ENCODE measurements around the gene ADGRV1.
"Not testable (repeated sequence)": the region's sequence is repeated elsewhere in the genome, so short reads cannot be mapped to it uniquely, and the experiment has no call there.

ADGRV1 gene

GRCh38 chr5:90746119-90746518, 187.5 kb downstream of the ADGRV1 start:
- DNase-seq, result no peak

DNA sequence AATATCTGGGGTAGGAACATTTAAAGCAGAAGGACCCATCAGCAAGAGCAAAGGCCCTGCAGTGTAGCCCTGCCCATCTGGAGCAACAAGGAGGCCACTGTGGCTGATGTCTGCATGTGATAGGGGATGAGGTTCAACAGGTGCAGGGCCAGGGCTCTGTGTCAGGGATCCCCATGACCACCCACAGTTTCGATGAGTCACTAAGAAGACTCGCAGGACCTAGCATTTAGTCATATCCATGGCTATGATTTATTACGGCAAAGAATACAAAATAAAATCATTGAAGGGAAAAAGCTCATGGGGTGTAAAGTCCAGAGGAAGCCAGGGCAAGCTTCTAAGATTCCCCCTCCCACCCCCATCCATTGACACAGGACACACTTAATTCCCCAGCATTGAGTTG, 188.6 kb downstream of the ADGRV1 start:
- no peak for DNase-seq

GRCh38 chr5:90747693-90748092, 189.1 kb downstream of the ADGRV1 start:
- DNase-seq, result no peak

GRCh38 chr5:90759119-90759518, 200.5 kb downstream of the ADGRV1 start:
- DNase-seq, result no peak

DNA sequence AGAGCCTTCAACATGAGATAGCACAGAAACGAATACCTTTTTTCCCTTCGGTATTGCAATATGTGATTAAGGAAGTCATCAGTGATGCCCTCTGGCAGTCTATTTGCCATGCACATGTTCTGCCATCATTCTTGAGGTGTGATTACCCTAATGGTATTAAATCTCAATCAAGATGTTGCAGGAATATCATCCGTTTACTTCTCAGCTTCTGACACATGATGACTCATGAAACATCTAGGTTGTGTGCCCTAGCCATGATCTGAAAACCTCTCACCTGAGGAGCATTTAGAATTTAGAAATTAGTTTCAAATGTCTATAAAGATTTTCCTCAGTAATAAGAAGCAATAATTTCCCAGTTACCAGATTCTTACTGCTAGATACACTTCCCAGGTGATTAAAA, 209.1 kb downstream of the ADGRV1 start:
- no peak for DNase-seq

GRCh38 chr5:90770006-90770541, 211.5 kb downstream of the ADGRV1 start:
- not testable (repeated sequence) for DNase-seq

GRCh38 chr5:90777959-90778358, 219.4 kb downstream of the ADGRV1 start:
- no peak for DNase-seq

GRCh38 chr5:90783460-90784333, 225.1 kb downstream of the ADGRV1 start:
- DNase-seq, result peak; percentile 25

GRCh38 chr5:90786756-90787155, 228.2 kb downstream of the ADGRV1 start:
- no peak for DNase-seq

DNA sequence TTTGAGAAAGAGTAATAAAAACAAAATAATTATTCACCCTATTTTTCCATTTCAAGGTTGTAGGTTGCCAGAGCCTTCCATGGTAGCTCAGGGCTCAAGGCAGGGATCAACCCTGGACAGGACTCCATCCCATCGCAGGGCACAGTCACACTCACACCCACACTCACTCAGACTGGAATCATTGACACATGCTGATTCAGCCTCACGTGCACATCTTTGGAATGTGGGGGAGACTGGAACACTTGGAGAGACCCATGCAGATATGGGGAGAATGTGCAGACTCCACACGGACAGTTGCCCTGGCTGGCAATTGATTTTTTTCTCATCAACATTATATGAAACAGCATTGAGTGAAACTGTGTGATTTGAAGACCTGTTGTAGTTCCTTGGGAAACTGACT, 234.1 kb downstream of the ADGRV1 start:
- DNase-seq, result no peak

GRCh38 chr5:90793183-90793582, 234.6 kb downstream of the ADGRV1 start:
- DNase-seq, result no peak

DNA sequence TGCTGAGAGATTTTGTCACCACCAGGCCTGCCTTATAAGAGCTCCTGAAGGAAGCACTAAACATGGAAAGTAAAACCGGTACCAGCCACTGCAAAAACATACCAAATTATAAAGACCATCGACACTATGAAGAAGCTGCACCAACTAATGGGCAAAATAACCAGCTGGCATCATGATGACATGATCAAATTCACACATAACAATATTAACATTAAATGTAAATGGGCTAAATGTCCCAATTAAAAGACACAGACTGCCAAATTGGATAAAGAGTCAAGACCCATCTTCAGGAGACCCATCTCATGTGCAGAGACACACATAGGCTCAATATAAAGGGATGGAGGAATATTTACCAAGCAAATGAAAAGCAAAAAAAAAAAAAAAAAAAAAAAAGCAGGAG, 238.3 kb downstream of the ADGRV1 start:
- not testable (repeated sequence) for DNase-seq

DNA sequence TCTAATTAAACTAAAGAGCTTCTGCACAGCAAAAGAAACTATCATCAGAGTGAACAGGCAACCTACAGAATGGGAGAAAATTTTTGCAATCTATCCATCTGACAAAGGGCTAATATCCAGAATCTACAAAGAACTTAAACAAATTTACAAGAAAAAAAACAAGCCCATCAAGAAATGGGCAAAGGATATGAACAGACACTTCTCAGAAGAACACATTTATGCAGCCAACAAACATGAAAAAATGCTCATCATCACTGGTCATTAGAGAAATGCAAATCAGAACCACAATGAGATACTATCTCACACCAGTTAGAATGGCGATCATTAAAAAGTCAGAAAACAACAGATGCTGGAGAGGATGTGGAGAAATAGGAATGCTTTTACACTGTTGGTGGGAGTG, 241.5 kb downstream of the ADGRV1 start:
- DNase-seq, result not testable (repeated sequence)

DNA sequence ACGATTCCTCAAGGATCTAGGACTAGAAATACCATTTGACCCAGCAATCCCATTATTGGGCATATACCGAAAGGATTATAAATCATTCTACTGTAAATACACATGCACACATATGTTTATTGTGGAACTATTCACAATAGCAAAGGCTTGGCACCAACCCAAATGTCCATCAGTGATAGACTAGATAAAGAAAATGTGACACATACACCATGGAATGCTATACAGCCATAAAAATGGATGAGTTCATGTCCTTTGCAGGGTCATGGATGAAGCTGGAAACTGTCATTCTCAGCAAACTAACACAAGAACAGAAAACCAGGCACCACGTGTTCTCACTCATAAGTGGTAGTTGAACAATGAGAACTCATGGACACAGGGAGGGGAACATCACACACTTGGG, 241.9 kb downstream of the ADGRV1 start:
- DNase-seq, result not testable (repeated sequence)

GRCh38 chr5:90802474-90803317, 244.1 kb downstream of the ADGRV1 start:
- DNase-seq, result no peak

DNA sequence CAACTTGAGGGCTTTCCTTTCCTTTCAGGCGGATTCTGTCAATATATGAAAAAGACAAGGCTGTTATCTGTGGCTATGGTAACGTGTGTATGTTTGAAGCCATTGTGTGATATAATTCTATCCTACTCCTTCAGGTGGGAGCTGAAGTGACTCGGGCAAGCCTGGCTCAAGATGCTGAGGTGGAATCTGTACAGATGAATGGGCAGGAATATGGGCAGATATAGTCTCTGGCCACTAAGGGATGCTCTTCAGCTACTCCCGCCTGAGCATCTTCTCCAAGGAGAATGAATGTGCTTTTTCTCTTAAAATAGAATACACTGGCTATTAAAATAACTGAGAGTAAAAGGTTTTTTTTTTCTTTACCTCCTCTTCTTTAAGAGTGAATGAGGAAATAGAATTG, 244.8 kb downstream of the ADGRV1 start:
- no peak for DNase-seq

- DNase-seq, result no peak
Measured at GRCh38 chr5:90803876-90804275, 245.3 kb downstream of the ADGRV1 start.

- no peak for DNase-seq
Measured at GRCh38 chr5:90807496-90807895, 248.9 kb downstream of the ADGRV1 start.

- no peak for DNase-seq
Measured at GRCh38 chr5:90809311-90810056, 250.9 kb downstream of the ADGRV1 start.

DNA sequence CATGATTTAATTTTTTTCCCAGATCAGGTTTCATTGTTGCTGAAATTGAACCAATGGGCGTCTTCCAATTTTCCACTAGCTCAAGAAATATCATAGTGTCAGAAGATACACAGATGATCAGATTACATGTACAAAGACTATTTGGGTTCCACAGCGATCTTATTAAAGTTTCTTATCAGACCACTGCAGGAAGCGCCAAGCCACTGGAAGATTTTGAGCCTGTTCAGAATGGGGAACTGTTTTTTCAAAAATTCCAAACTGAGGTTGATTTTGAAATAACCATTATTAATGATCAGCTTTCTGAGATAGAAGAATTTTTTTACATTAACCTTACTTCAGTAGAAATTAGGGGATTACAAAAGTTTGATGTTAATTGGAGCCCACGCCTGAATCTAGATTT, 251.6 kb downstream of the ADGRV1 start:
- no peak for DNase-seq

DNA sequence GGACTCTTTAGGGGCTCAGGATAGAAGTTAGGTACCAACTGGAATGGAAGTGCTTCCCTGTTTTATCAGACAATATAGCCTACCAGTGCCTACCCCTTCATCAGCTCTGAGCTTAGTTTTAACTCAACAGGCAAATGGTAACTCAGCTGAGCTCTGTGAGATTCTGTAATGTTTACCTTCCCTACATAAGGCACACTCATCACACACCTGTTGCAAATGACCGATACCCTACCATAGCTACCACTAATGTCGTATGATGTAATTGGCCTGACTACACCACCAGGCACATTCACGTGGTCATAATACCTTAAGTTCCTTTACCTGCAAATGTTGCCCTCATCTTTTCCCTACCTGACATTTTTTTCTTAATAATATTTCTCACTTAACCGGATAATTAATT, 254.8 kb downstream of the ADGRV1 start:
- no peak for DNase-seq

DNA sequence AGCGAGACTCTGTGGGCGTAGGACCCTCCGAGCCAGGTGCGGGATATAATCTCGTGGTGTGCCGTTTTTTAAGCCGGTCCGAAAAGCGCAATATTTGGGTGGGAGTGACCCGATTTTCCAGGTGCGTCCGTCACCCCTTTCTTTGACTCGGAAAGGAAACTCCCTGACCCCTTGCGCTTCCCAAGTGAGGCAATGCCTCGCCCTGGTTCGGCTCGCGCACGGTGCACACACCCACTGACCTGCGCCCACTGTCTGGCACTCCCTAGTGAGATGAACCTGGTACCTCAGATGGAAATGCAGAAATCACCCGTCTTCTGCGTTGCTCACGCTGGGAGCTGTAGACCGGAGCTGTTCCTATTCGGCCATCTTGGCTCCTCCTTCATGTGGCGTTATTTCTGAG, 263.5 kb downstream of the ADGRV1 start:
- DNase-seq, result not testable (repeated sequence)

DNA sequence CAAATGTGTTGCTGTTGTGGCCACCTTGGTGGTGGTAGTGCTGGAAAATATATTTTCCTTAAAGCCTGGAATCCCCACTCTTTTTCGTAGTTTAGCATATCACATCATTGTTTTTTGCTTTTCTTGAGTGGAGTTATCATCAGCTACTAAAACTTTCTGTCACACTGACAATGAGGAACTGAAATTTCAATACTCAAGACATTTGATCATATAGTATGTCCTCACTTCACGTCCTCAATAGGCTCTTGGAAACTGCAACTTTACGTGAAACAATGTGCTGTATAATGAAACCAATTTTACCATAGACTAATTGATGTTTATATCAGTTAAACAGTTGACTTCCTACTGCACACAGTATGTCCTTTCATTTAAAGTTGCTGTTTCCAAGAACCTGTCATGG, 265.8 kb downstream of the ADGRV1 start:
- DNase-seq, result no peak

All from CD4-positive, alpha-beta T cell treated with Interleukin-15 for 1 hour (primary cell).